NCI-H748 (cell line): ENCODE data around the gene SLC43A3.
"Not testable (repeated sequence)": the region's sequence is repeated elsewhere in the genome, so short reads cannot be mapped to it uniquely, and the experiment has no call there.

ENCODE experiments used
- DNase-seq: peaks from one replicate; lab custom pipeline; 2025; ENCODE audit not compliant: unreplicated experiment; lab: John Stamatoyannopoulos, UW

SLC43A3 gene

GRCh38 chr11:57387289-57388030 lies 39.5 kb downstream of the SLC43A3 start:
- no peak for DNase-seq

GRCh38 chr11:57386178-57386940 lies 40.6 kb downstream of the SLC43A3 start:
- no peak for DNase-seq

DNA sequence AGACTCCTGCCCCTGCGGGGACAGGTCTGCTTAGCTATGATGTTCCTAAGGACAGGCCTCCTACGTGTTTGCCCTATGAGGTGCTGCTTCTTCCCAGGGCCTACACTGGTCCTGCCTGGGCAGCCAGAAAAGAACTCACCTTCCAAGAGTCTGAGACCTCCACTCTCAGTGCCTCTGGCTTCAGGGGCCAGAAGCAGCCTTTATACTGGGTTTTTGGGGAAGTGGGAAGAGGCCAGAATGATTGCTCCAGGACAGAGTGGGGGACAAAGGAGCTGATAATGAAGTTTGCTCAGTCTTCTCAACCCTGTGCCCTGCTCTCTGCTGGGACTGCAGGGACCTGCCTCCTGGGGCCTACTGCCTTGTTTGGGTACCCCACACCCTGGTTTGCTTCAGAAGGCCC lies 45.9 kb downstream of the SLC43A3 start, which contains the start of gene PRG3:
TSS of gene PRG3 (minus strand) at position 176 of the 400 bp plus-strand sequence. CDS start 442 bp downstream, outside the sequence.
- no peak for DNase-seq

- no peak for DNase-seq
Measured at GRCh38 chr11:57379732-57380131, 47.2 kb downstream of the SLC43A3 start.

DNA sequence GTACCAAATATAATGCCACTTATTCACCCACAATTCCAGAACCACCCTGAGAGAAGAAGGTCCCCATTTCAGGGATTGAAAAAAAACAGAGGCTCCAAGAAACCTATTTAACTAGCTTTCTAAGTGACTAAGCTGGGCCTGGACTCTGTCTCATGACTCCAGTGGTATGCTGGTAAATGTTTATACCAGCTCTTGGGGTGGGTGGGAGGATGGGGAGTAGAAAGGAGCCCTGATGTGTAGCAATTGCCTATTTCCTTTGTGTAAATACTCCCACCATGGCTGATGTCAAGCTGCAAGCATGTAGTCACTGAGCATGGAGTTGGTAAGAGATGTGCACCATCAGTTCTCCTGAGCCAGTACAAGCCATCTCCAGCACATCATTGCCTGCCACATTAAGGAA lies 48.7 kb downstream of the SLC43A3 start:
- DNase-seq: no peak

GRCh38 chr11:57377107-57377506 lies 49.8 kb downstream of the SLC43A3 start:
- DNase-seq: no peak

GRCh38 chr11:57376095-57377090 lies 50.5 kb downstream of the SLC43A3 start:
- no peak for DNase-seq

- DNase-seq: no peak
Measured at GRCh38 chr11:57375490-57375889, 51.4 kb downstream of the SLC43A3 start.

DNA sequence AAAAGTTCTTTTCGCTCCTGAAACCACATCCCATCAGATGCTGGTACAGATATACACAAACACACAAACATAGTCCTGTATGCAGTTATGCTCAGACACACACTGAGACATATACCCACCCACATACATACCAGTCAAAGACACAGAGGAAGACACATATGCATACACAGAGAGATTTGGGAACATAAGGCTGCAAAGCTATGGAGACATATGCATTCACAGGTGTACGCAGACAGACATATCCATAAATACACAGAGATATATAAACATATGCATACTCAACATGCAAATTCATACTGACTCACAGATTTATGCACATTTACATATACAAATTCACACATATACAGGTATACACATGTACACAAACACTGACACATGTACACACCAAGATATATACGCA lies 52.0 kb downstream of the SLC43A3 start:
- DNase-seq: no peak

DNA sequence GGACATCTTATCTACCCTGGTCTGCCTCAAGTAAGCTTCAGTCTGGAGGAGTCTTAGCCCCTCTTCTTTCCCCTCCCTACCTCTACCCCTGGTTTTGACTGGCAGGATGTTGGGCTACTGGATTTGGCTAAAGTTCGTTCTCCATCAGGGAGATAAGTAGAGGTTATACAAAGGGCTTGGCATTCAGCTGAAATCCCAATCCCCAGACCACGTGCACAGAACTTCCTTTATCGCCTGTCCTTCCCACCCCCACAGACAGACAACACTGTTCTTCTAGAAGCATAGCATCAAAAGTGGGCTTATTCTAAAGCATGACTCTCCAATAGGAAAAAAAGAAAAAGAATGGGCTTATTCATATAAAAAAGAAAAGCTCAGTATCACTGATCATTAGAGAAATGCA lies 53.8 kb downstream of the SLC43A3 start:
- no peak for DNase-seq

DNA sequence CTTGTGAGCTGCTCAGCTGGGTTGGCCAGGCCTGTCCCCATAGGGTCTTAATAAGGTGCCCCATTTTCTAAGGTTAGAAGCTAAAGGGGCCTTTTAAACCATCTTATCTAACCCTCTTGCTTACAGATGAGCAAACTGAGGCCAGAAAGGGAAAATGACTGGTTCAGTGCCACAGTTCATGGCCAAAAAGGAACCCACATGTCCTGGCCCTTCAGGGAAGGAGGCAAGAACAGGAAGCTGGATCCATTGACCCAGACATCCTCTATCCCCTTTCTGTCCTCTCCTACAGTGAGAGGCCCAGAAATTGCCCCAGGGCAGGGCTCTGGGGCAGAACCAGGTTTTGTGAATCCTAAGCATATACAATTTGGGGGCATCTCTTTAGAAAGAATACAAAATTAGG lies 56.0 kb downstream of the SLC43A3 start:
- no peak for DNase-seq

GRCh38 chr11:57370251-57370650 lies 56.7 kb downstream of the SLC43A3 start:
- DNase-seq: no peak

GRCh38 chr11:57368845-57369232 lies 58.1 kb downstream of the SLC43A3 start:
- no peak for DNase-seq

DNA sequence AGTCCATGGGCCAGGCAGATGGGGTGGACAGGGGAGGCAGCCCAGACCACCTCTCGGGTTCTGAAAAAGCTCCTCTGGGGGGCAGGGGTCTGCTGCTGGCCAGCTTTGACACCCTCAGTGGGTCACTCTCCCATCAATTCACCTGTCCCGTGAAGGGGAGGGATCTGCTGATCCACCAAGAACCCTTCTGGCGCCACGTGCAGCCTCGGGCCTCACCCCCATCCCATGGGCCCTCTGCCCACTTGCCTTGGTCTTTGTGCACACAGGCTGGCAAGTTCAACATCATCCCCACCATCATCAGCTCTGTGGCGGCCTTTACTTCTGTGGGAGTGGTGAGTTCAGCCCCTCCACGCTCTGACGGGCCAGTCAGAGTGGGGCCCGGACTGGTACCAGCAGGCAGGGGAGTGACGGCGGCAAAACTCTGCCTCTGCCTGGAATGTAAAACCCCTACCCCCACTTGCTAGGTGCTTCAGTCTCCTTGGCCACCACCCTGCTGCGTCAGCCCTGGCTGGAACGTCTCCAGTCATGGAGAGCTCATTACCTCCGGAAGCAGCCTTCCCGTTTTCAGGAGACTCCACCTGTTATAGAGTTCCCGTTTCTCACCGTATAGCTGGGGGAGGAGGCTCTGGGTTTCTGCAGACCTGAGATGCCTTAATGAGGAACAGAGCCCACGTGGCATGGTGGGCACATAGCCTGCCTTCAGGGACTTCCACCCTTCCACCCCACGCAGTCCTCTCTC lies 58.6 kb downstream of the SLC43A3 start:
- DNase-seq: no peak

- DNase-seq: peak; percentile 13
Measured at GRCh38 chr11:57364851-57365660, 61.9 kb downstream of the SLC43A3 start.

GRCh38 chr11:57363131-57364080 lies 63.5 kb downstream of the SLC43A3 start:
- DNase-seq: no peak

DNA sequence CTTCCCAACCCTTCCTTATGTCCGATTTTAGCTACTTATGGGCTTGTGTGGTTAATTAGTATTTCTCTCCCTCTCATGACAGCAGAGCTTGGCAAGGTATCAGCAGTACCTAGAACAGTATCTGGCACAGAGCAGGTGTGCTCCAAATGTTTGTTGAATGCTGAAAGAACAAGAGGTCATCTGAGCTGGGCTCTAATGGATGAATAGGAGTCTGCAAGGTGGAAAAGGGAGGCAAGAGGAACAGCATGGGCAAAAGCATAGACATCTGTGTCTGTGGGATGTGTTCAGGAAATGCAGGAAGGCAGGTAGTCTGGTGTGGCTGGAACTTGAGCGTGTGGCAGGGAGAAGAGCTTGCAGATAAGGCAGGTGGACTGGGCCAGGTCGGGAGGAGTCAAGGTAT lies 65.0 kb downstream of the SLC43A3 start:
- DNase-seq: no peak

DNA sequence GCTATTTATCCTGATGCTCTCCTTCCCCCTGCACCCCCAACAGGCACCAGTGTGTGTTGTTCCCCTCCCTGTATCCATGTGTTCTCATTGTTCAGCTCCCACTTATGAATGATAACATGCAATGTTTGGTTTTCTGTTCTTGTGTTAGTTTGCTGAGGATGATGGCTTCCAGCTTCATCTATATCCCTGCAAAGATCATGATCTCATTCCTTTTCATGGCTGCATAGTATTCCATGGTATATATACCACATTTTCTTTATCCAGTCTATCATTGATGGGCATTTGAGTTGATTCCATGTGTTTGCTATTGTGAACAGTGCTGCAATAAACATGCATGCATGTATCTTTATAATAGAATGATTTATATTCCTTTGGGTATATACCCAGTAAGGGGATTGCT lies 65.5 kb downstream of the SLC43A3 start:
- not testable (repeated sequence) for DNase-seq

DNA sequence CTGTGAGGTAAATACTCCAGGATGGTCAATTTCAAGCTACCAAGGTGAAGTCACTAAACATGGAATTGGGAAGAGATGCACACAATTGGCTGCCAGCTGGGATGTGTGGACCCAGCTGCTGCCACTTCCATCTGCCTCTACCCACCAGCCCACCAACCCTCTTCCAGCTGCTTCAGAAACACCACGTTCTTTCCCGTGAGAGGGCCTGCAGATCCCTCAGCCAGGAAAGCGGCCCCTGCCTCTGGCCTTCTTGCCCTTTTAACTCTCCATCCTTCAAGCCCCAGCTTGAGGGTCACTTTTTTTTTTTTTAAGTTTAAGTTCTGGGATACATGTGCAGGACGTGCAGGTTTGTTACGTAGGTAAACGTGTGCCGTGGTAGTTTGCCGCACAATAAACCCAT lies 65.9 kb downstream of the SLC43A3 start:
- no peak for DNase-seq
